RKO (cell line): ENCODE data around the gene SSBP4.

ENCODE experiments used
- DNase-seq: peaks from one replicate; pipeline ENCODE4 v3.0.0-alpha.2; 2016; ENCODE audit warnings: low spot score

SSBP4 gene

DNA sequence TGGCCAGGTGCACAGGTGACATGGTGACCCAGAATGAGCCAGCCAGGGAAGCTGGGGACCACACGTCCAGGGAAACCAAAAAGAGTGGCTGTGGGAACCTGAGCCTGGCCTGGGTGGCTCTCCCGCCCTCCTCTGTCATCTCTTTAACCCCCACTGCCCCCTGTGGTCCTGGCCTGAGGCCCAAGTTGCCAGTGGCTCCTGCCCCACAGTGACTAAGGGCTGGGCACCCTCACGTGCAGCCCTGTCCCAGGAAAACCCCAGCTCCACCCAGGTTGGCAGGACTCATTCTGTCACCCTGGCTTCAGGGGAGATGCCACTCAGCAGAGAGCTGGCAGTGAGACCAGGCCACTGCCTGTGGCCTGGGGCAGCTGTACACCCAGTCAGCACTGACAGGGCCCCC lies 49.3 kb downstream of the SSBP4 start:
- no peak for DNase-seq

DNA sequence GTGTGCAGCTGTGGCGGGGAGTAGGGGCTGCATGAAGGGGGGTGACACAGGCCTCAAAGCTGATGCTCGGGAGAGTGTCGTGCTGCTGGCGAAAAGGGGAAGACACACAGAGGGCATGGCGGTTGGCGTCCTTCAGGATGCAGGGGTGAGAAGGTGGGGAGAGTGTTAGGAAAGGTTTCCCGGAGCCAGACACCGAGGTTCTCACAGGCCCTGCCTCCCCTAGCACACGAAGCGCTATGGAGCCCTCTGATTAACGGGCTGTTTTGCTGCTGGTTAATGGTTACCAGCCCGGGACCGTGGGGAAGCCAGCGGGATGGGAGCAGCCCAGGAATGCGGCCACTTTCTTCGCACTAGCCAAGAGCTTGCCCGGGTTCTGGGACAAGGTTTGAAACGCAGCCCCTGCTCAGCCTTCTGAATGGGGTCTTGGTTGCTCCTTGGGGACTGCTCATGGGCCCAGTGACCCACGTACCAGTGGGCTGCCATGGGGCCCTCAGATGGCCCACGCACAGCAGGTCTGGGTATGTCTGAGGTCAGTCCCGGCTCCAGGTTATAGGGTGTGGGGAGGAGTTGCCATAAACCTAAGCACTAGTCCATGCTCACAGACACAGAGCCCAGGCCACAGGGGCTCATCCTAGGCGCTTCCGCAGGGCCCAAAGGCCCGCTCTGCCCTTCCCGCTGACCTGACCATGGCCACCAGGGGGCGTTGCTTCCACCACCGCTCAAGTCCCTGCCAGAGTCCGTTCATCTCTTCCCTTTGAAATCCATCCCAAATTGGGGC lies 50.1 kb downstream of the SSBP4 start:
- DNase-seq: no peak

GRCh38 chr19:18470787-18471186 lies 51.6 kb downstream of the SSBP4 start:
- DNase-seq: no peak

DNA sequence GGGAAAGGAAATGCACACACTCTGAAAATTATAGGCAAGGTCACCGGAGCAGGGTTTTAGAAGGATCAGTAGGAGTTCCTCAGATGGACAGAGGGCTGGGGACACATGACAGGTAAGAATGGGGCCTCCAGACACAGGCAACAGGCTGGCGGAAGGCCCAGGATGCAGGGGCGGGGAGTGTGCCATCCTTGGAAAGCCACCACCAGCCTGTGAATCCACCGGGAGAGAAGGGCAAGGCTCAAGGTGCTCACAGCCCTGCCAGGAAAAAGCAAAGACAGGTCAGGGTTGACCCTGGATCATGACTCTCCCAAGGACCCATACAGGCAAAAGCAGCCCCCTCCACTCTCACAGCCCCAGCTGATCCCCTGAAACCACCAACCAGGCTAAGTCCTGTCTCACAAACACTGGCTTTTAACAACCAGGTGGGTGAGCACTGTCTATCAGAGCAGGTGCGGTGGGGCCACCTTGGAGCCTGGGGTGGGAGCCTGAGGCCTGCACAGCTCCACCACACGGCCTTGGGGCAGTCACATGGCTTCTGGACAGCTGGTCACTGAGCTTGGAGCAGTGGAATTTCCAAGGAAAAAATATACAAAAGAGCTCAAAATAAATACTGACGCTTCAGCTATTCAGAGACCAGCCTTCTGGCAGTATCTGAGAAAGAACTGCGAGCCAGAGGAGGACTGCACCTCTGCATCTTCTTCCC lies 54.0 kb downstream of the SSBP4 start:
- DNase-seq: no peak

DNA sequence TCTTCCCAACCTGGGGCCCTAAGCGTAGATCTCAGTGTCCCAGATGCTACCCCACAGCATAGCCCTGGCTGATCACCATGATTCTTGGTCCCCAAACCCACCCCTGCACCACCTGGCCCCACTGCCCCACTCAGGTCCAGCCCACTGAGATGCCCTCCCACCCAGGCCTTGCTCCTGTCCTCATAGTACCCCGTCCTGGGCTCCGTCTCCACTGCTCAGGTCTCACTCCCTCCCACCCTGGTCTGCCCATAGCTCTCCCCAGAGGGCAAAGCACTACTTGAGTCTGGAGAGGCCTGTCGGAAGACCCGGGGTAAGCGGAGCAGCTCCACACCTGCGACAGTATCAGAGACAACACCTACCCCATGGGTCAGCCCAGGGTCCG lies 54.5 kb downstream of the SSBP4 start:
- no peak for DNase-seq

DNA sequence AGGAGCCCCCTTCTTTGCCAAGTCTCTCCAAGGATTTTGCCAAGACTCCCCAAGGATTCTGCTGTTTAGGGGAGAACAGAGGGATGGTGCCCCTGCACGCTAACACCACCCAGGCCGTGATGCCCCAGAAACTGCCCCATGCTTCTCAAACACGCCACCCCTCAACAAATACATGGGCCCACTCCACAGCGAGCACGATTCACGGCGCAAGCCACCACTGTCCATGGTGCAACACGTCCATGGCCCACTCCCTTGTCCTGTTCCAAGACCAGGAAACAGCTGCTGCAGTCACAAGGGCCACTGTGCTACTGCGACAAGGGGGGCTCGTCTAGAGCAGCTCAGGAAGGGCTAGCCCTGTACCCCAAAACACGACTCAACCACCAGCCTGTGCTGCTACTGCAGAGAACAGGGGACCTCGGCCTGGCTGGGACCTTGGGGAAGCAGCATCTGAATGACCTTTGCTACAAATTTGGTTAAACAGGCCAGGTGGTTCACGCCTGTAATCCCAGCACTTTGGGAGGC lies 55.2 kb downstream of the SSBP4 start:
- DNase-seq: no peak

DNA sequence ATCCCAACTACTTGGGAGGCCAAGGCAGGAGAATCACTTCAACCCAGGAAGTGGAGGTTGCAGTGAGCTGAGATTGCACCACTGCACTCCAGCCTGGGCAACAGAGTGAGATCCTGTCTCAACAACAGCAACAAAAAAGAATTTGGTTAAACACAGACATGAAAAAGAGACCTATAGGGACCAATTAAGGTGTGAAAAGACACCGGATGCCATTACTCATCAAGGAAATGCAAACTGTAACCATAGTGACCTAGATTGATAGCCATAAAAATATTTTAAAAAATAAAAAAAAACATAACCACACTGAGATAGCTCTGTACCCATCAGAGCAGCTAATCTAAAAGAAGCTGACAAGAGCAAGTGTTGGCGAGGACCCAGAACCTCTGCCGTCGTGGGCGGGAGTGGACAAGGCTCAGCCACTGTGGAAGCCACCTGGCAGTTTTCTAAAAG lies 55.8 kb downstream of the SSBP4 start:
- DNase-seq: no peak

DNA sequence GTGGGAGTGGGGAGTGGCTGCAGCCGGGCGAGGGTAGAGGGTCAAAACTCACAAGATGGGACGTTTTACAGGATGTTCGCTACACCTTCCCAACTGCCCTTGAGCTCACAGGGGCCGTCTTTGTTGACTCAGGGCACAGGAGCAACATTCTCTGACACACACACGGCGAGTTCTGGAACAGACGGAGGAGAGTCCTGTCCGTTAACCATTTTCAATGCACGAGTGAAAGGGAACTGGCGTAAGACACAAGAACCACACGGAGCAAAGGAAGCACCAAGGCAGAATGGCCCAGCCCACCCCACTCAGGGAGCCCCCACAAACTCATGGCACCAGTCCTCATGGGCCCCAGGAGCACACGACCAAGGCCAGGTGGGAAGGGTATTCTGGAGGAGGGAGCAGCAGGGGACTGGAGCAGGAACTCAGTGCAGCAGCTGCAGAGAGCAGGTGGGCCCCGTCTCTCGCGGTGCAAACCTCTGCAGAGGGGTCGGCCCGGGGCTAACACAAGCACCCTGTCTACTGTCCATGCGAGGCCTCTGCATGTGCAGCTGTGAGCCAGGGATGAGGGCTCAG lies 56.6 kb downstream of the SSBP4 start:
- no peak for DNase-seq

GRCh38 chr19:18476507-18477041 lies 57.4 kb downstream of the SSBP4 start:
- no peak for DNase-seq

DNA sequence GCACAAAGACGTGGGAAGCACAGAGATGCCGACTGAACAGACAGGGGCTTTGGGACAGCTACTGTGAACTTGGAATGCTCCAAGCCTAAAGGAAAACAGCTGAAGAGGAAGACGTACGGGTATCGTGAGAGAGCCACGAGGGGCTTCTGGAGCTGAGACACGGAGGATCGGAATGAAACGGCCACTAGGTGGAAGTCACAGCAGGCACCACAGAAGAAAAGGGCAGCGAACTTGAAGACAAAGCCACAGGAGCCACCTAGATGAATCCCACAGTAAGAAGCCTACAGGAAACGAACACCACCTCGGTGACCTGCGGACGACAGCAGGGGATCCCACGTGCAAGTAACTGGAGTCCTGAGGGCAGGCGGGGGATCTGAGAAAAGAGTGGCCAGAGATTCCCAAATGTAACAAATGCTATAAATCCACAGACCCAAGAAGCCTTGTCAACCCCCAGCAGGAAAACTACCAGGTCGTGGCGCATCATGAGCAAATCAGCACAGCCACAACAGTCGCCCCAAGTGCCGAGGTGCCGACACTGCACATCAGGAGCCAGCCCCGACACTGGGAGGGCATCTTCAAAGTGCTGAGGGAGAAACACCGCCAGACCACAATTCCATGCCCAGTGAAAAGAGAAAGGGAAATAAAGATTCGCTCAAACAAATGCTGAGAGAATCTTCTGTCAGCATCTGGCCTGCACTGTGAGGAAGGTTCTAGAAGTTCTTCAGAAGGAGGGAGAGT lies 58.0 kb downstream of the SSBP4 start:
- no peak for DNase-seq

- no peak for DNase-seq
These were observed 58.8 kb downstream of the SSBP4 start for GRCh38 chr19:18477974-18478373.

- peak; percentile 89 for DNase-seq
These were observed 59.5 kb downstream of the SSBP4 start for GRCh38 chr19:18478545-18479311.

DNA sequence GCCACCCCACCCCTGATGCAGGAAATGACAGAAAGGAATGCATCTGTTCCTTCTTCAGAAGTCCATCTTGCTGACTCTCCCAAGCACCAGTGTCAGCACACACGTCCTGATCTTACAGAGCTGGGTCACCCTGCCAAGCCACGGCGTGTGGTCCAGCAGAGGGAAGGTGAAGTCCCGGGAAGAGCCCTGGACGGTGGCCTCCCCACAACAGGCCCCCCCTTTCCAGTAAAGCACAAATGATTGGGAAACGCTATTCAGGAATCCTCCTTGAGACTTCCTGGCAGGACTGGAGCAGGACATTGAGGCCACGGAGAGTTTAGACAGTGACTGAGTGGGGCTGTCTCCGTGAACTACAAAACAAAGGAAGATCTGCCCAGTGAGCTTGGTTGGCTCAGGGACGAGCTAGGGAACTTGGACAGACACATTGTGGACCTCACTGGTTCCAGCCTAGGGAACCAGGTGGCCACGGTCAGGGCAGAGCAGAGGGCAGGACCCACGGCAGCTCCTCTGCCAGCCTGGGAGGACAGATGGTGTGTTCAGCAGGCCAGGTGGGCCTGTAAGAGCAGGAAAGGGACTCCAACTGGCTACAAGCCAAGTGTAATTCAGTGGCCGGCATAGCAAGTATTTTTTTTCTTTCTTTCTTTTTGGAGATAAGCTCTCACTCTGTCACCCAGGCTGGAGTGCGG lies 61.0 kb downstream of the SSBP4 start:
- no peak for DNase-seq

- no peak for DNase-seq
These were observed 62.5 kb downstream of the SSBP4 start for GRCh38 chr19:18481505-18482222.

GRCh38 chr19:18483119-18483890 lies 64.1 kb downstream of the SSBP4 start:
- no peak for DNase-seq
